MM.1S (cell line): ENCODE data around the gene TMEM187.

Experiments used
- DNase-seq: peaks from one replicate; pipeline ENCODE4 v3.0.0-alpha.2; 2015
- H2AFZ ChIP-seq: fragments of 300-600 bp; sonication (generic); 2 replicates; pipeline ENCODE4 v1.6.0; 2016; ENCODE audit warnings: antibody characterized with exemption, low read length
- H3F3A ChIP-seq: fragments of 300-600 bp; sonication (generic); 2 replicates; pipeline ENCODE4 v1.6.1; 2016; ENCODE audit warnings: mild to moderate bottlenecking, antibody characterized with exemption, low read length, moderate library complexity, mixed read lengths; ENCODE audit not compliant: insufficient read depth
- H3K27ac ChIP-seq: fragments of 300-600 bp; sonication (generic); 2 replicates; pipeline ENCODE4 v1.5.1; 2016; ENCODE audit warnings: mild to moderate bottlenecking, low read length
- H3K27me3 ChIP-seq: fragments of 300-600 bp; sonication (generic); replicated peaks from 2 replicates; pipeline ENCODE4 v1.6.0; 2016; ENCODE audit warnings: low read length; ENCODE audit not compliant: insufficient read depth
- H3K36me3 ChIP-seq: fragments of 300-600 bp; sonication (generic); replicated peaks from 2 replicates; pipeline ENCODE4 v1.6.1; 2016; ENCODE audit warnings: mild to moderate bottlenecking, low read length, mixed read lengths; ENCODE audit not compliant: insufficient read depth
- H3K4me1 ChIP-seq: fragments of 300-600 bp; sonication (generic); 2 replicates; pipeline ENCODE4 v1.6.1; 2016; ENCODE audit warnings: low read length, mixed read lengths
- H3K4me2 ChIP-seq: fragments of 300-600 bp; sonication (generic); 2 replicates; pipeline ENCODE4 v1.6.0; 2016; ENCODE audit warnings: low read depth, low read length
- H3K4me3 ChIP-seq: fragments of 300-600 bp; sonication (generic); 2 replicates; pipeline ENCODE4 v1.5.1; 2016; ENCODE audit warnings: low read length, mixed read lengths
- H3K79me2 ChIP-seq: fragments of 300-600 bp; sonication (generic); 2 replicates; pipeline ENCODE4 v1.6.1; 2016; ENCODE audit warnings: mixed run types, low read length, mixed read lengths
- H3K9ac ChIP-seq: fragments of 300-600 bp; sonication (generic); 2 replicates; pipeline ENCODE4 v1.6.1; 2016; ENCODE audit warnings: low read length, mixed read lengths
- H3K9me2 ChIP-seq: fragments of 300-600 bp; sonication (generic); replicated peaks from 2 replicates; pipeline ENCODE4 v1.6.1; 2016; ENCODE audit warnings: mild to moderate bottlenecking, low read length, mixed read lengths; ENCODE audit not compliant: insufficient read depth
- H3K9me3 ChIP-seq: fragments of 300-600 bp; sonication (generic); replicated peaks from 2 replicates; pipeline ENCODE4 v1.6.1; 2016; ENCODE audit warnings: mild to moderate bottlenecking, low read length, mixed read lengths; ENCODE audit not compliant: insufficient read depth
- H4K20me1 ChIP-seq: fragments of 300-600 bp; sonication (generic); 2 replicates; pipeline ENCODE4 v1.6.1; 2016; ENCODE audit warnings: mild to moderate bottlenecking, low read length, moderate library complexity, mixed read lengths; ENCODE audit not compliant: insufficient read depth
- EZH2 ChIP-seq: fragments of 300-600 bp; sonication (generic); optimal IDR thresholded peaks from 2 replicates; pipeline ENCODE3; 2017; ENCODE audit warnings: low read depth, mild to moderate bottlenecking, antibody characterized with exemption, low read length, mixed read lengths
- EZH2phosphoT487 ChIP-seq: fragments of 300-600 bp; sonication (generic); IDR thresholded peaks from 2 replicates; pipeline ENCODE4 v1.6.1; 2018; ENCODE audit warnings: antibody characterized with exemption, low read length
- TF ChIP-seq, protein P1 (sequence below): fragments of 300-600 bp; sonication (generic); IDR thresholded peaks from 2 replicates; pipeline ENCODE4 v1.5.1; 2016; ENCODE audit warnings: antibody characterized with exemption, low read length, mixed read lengths

Gene TMEM187

DNA sequence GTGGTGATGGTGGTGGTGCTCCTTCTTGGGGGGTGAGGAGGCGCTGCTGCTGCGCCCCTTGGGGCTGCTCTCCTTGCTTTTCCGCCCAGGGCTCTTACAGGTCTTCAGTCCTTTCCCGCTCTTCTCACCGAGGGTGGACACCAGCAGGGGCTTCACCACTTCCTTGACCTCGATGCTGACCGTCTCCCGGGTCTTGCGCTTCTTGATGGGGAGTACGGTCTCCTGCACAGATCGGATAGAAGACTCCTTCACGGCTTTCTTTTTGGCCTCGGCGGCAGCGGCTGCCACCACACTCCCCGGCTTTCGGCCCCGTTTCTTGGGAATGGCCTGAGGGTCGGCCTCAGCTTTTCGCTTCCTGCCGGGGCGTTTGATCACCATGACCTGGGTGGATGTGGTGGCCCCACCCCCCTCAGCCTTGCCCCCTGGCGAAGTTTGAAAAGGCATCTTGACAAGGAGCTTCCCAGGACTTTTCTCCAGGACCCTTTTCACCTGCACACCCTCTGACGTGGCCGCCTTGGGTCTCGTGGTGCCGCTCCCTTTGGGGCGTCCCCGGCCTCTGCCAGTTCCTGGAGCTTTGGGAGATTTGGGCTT, 58.3 kb downstream of the TMEM187 start:
- H3K79me2 ChIP-seq, result peaks cover 6% of the 10 kb centered on the region; the same call in 1 of the 2 replicates
- no peak for DNase-seq

GRCh38 chrX:154032160-154032559, 59.6 kb downstream of the TMEM187 start:
- Histone ChIP-seq H3F3A (no peaks in the 10 kb centered on the region), H3K4me3 (no peak overlapping the region), H4K20me1 (no peaks in the 10 kb centered on the region), H3K9ac (no peak overlapping the region), H3K79me2 (peaks cover 6% of the 10 kb centered on the region; the same call in 1 of the 2 replicates), H3K27ac (no peak overlapping the region), H3K9me3 (no peaks in the 10 kb centered on the region), H2AFZ (no peak overlapping the region), H3K4me1 (no peaks in the 10 kb centered on the region), H3K4me2 (no peak overlapping the region), H3K27me3 (no peaks in the 10 kb centered on the region), H3K36me3 (no peaks in the 10 kb centered on the region), H3K9me2 (no peaks in the 10 kb centered on the region)
- TF ChIP-seq, protein P1, sequence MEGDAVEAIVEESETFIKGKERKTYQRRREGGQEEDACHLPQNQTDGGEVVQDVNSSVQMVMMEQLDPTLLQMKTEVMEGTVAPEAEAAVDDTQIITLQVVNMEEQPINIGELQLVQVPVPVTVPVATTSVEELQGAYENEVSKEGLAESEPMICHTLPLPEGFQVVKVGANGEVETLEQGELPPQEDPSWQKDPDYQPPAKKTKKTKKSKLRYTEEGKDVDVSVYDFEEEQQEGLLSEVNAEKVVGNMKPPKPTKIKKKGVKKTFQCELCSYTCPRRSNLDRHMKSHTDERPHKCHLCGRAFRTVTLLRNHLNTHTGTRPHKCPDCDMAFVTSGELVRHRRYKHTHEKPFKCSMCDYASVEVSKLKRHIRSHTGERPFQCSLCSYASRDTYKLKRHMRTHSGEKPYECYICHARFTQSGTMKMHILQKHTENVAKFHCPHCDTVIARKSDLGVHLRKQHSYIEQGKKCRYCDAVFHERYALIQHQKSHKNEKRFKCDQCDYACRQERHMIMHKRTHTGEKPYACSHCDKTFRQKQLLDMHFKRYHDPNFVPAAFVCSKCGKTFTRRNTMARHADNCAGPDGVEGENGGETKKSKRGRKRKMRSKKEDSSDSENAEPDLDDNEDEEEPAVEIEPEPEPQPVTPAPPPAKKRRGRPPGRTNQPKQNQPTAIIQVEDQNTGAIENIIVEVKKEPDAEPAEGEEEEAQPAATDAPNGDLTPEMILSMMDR, result no peak
- TF ChIP-seq EZH2, result no peak
- TF ChIP-seq EZH2phosphoT487, result no peak
- DNase-seq, result no peak

More for the DNA sequence above, 58.3 kb downstream of the TMEM187 start:
- Histone ChIP-seq H4K20me1 (no peaks in the 10 kb centered on the region), H3K27me3 (no peaks in the 10 kb centered on the region), H3K27ac (no peak overlapping the region), H3K4me1 (no peaks in the 10 kb centered on the region), H3K9me2 (no peaks in the 10 kb centered on the region), H3K36me3 (no peaks in the 10 kb centered on the region), H3K4me2 (no peak overlapping the region), H3K9ac (no peak overlapping the region), H2AFZ (no peak overlapping the region), H3K9me3 (no peaks in the 10 kb centered on the region), H3K4me3 (no peak overlapping the region), H3F3A (no peaks in the 10 kb centered on the region)
- TF ChIP-seq, protein P1, result no peak
- TF ChIP-seq EZH2phosphoT487 (no peak), EZH2 (no peak)

DNA sequence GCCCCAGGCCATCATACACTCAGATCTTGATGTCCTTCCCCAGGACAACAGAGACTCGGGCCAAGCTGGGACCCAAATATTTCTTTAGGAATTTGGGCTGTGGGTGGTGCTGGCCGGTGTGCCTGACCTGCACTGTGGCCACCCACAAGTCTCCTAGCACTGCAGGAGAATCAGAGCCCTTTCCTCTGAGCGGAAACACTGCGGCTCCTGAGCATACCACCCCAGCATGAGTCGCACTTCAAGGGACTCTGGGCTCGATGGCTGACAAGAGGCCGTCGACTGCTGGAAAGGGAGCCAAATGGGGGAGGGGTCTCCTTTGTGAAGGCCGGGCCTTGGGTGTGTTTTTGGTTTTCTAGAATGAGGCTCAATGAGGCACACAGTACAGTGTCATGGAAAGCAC, 60.1 kb downstream of the TMEM187 start:
- H3K9me2 ChIP-seq, result no peaks in the 10 kb centered on the region
- H3K4me2 ChIP-seq, result no peak overlapping the region
- no peak for DNase-seq
- H3F3A ChIP-seq, result no peaks in the 10 kb centered on the region
- H4K20me1 ChIP-seq, result no peaks in the 10 kb centered on the region
- H3K27me3 ChIP-seq, result no peaks in the 10 kb centered on the region
- H3K4me1 ChIP-seq, result no peaks in the 10 kb centered on the region
- TF ChIP-seq, protein P1, result no peak
- TF ChIP-seq EZH2phosphoT487 (no peak), EZH2 (no peak)
- H3K4me3 ChIP-seq, result no peak overlapping the region
- H2AFZ ChIP-seq, result no peak overlapping the region
- H3K36me3 ChIP-seq, result no peaks in the 10 kb centered on the region
- H3K27ac ChIP-seq, result no peak overlapping the region
- no peak overlapping the region for H3K9ac ChIP-seq
- H3K79me2 ChIP-seq, result peaks cover 6% of the 10 kb centered on the region; the same call in 1 of the 2 replicates
- no peaks in the 10 kb centered on the region for H3K9me3 ChIP-seq
